Measurements from ENCODE around the gene MRPL28.
"Not testable (repeated sequence)": the region's sequence is repeated elsewhere in the genome, so short reads cannot be mapped to it uniquely, and the experiment has no call there.

Gene MRPL28

DNA sequence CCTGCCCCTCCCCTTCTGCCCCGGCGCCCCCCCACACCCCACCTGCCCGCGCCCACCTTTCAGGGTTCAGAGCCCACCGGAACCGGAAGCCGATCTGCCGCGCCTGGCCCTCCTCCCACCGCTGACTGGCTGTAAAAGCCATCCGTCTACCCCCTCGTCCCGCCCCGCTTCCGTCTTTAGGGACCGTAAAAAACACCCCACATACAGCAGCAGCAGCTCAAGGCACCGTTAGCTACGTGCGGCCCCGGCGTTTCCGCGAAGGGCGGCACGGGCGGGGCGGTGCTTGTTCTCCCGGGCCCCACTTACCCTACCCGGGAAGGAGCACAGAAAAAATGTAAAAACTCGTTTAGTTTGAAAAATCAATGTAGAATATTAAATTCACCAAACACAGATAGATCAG lies at the start of gene MRPL28:
MRPL28 (minus strand) TSS at position 96 of the 400 bp plus-strand sequence. CDS start 320 bp downstream, outside the sequence.
- peak; percentile 95 for DNase-seq (ENCODE audit: low spot score)

DNA sequence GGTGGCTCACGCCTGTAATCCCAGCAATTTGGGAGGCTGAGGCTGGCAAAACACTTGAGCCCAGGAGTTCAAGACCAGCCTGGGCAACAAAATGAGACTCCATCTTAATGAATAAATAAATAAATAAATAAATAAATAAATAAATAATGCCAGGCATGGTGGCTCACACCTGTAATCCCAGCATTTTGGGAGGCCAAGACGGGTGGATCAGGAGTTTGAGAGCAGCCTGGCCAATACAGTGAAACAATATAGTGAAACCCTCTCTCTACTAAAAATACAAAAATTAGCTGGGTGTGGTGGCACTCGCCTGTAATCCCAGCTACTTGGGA lies 44.8 kb upstream of the MRPL28 start:
- DNase-seq (ENCODE audit: low spot score), result not testable (repeated sequence)

DNA sequence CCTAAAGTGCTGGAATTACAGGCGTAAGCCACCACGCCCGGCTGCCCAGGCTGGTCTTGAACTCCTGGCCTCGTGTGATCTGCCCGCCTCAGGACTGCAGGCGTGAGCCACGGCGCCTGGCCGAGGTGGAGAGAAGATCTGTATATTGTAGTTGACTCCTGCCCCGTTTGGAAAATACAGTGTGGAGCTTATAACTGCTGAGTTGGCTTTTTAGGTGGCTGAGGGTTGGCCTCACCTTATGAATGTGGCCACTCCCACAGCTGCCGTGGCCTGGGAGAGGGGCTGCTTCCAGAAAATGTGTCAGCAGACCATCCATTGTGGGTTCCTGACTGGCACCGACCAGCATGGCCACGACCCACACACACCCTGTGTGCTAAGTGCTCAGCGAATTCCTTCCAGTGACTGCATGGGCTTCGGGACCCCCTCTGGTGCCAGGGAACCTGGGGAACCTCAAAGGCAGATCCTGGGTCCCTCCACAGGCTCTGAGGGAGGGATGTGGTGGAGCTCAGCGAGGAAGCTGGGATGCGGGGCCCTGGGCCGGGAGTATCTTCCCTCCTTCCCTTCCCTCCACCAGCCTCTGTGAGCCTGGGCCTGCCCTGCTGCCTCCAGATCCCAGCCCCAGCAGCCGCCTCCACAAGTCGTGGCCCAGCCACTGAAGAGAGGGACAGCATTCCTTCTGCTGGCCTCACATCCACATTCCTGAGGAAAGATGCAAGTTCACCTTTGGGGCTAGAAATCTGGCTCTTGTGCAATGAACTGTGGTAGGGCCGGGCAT lies 44.2 kb upstream of the MRPL28 start:
- DNase-seq (ENCODE audit: low spot score), result no peak

DNA sequence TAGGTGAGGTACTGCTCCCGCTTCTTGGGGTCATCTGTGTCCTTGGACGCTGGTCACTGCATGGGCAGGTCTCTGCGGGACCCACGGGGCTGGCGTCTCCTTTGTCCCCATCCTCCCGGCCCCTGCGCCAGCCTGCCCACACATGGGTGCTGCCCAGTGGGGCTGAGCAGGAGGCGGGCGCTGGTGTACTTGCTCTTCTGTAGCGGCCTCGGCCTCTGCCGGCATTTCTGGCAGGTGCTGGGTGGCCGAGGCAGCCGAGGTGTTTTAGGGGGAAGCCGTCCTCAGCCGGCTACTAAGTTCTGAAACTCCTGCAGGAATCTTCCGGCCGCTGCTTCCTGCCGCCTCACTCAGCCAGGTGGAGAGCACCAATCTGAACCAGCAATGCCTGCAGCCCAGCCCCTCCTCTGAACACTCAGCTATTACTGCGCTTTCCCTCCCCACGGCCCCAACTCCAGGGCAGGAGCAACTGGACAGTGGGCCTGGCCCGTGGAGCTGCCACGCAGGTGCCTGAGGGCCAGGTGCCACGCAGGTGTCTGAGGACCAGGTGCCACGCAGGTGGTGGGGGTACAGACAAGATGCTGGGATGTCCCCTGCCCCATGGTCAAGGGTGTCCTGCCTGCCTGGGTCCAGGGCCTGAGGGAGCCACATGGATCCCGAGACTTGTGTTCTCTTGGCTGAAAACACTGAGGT lies 41.4 kb upstream of the MRPL28 start:
- no peak for DNase-seq (ENCODE audit: low spot score)

DNA sequence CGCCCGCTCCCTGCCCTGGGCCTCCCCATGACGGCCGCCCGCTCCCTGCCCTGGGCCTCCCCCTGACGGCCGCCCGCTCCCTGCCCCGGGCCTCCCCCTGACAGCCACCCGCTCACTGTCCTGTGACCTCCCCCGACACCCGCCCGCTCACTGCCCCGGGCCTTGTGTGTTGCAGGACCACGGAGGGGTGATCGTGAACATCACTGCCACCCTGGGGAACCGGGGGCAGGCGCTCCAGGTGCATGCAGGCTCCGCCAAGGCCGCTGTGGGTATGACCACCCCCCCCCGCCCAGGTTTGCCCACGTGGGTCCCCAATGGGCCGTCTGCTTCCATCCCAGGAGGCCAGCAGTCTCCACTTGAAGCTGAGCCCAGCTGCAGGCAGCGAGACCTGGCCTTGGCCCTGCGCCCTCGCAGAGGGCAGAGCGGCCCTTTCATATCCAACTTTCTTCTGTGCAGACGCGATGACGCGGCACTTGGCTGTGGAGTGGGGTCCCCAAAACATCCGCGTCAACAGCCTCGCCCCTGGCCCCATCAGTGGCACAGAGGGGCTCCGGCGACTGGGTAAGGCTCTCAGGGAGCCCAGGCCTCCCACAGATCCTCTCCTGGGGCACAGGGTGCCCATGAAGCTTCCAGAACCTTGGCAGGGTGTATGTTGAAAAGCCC lies 40.3 kb upstream of the MRPL28 start:
- DNase-seq (ENCODE audit: low spot score), result no peak

DNA sequence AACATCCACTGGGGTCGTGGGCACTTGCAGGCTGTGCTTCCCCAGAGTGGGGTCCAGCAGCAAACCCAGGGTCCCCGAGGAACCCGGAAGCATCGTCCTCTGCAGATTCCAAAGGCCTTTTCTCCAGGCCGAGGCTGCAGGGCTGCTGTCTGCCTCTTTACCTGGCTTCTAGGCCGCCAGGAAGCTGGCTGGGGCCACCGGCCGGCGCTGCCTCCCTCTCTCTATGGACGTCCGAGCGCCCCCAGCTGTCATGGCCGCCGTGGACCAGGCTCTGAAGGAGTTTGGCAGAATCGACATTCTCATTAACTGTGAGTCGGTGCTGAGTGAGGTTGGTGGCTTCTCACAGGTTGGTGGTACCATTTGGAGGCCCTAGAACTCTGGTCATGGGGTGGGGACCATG lies 36.9 kb upstream of the MRPL28 start:
- DNase-seq (ENCODE audit: low spot score), result no peak

DNA sequence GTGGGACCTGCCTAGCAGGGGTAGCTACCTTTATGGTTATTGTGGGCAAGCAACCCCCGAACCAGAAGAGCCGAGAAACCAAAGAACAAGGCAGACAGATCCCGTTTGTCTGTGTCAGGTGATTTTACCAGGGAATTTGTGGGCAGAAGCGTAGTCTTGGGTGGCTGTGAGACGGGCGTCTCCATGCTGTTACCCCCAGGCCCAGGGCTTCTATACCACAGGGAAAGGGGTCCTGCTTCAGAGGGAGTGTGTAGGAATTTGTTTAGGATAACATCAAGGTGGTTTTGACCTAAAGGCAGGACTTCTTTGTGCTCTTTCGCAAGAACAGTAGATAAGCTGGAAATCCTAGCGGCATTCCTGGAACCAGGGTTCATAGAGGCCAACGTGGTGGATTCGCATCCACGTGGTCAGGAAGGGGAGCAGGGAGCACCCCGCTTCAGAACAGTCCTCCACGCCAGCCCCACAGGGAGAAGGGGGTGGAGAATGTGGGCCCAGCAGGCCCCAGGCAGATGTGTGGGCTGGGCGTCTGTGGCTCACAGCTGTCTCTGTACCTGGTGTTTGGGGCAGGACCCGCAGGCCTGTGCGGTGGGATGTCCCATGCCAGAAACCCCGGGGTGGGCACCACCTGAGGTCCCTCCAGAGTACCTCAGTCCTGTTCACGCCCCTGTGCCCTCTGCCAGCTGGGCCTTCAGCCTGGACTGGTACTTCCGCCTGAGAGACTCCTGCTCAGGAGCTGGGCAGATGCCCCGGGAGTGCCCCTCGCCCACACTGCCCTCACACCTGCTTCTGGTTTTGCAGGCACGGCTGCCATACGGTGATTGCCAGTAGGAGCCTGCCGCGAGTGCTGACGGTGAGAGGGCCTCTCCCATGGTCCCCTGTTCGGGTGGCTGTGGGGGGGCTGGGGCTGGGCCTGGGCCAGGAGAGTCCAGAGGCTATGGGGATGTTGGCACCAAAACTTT lies 35.5 kb upstream of the MRPL28 start:
- DNase-seq (ENCODE audit: low spot score), result no peak

DNA sequence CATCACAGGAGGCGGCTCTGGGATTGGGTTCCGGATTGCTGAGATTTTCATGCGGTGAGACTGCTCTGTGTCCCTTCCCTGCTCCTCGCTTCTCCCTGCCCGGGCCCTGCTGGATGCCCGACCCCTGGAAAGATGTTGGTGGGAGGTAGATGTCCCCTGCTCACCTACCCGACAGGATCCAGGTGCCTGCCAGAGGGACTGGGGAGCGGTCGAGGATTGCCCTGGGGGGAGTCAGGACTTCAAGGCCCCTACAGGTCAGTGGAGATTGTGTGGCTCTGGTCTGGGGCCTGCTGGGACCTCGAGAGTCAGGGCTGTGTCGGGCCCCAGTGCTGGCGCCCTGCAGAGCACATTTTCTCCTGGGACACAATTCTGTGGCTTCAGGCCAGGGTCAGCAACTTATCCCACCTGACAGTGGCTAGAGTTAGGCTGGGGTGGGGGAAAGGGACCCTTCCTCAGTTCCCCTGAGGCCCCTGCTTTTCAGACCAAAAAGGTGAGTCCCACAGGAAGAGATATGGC lies 34.7 kb upstream of the MRPL28 start:
- DNase-seq (ENCODE audit: low spot score), result no peak

DNA sequence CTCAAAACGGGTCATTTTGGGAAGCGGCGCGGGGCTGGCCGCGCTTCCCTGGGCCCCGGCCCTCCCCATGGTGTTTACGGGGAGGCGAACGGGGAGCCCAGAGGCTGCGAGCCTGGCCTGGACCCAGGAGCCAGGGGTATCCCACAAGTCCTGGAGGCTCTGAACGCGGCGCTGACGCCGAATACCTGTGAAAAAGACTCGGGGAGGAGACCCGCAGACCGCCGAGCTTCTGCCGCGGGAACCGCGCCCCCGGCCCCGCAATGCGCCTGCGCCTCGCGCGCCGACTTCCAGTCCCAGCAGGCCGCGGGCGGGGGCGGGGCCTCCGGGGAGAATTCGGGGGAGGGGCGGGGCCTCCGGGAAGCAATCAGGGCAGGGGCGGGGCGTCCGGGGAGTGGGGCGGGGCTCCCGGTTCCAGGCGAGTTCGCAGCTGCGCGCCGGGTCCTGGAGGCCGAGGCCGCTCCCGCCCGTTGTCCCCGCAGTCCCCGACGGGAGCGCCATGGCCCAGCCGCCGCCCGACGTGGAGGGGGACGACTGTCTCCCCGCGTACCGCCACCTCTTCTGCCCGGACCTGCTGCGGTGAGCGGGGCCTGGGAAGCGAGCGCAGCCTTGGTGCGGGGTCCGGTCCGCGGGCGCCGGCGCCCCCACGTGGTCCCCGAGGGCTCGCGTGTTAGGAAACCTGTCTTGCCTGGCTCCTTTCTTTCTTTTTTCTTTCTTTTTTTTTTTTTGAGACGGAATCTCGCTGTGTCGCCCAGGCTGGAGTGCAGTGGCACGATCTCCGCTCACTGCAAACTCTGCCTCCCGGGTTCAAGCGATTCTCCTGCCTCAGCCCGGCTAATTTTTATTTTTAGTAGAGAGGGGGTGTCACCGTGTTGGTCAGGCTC lies 31.4 kb upstream of the MRPL28 start, which contains the start of gene DECR2:
DECR2 (plus strand) TSS at position 418 of the 881 bp plus-strand sequence; CDS start at position 497, 79 bp downstream.
- DNase-seq (ENCODE audit: low spot score), result peak; percentile 94

DNA sequence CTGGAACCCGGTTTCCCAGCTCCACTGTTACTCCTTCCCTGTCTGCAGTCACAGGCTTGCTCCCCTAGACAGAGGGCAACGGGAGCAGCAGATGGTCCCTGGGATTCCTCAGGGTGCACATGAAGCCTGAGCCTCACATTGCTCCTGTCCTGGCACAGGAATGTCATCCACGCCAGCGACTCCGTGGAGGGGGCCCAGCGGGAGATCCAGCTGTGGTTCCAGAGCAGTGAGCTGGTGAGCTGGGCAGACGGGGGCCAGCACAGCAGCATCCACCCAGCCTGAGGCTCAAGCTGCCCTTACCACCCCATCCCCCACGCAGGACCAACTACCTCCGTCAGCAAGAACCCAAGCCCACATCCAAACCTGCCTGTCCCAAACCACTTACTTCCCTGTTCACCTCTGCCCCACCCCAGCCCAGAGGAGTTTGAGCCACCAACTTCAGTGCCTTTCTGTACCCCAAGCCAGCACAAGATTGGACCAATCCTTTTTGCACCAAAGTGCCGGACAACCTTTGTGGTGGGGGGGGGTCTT lies 29.8 kb upstream of the MRPL28 start:
- peak; percentile 27 for DNase-seq (ENCODE audit: low spot score)

DNA sequence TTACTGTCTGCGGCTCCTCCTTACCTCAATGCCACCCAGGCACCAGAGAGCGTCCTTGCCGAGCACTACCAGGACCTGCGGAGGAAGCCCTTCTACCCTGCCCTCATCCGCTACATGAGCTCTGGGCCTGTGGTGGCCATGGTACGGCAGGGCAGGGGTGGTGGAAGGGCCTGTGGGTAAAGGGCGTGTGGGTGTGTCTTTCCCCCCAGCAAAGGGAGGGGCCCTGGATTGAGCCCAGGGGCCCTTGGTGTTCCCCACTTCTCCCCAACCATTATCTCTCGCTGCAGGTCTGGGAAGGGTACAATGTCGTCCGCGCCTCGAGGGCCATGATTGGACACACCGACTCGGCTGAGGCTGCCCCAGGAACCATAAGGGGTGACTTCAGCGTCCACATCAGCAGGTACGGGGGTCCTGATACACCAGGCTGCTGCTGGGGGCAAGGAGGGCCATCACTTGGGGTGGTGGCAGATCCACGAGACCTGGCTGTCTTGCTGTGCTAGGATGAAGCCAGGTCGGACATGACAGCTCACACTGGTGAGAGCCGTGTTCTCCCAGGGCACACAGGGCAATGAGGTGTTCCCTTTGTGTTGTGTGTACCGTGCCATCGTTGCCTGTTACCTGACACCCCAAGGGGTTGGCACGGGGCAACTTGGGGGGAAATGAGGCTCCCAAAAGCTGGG lies 29.1 kb upstream of the MRPL28 start:
- peak; percentile 75 for DNase-seq (ENCODE audit: low spot score)

DNA sequence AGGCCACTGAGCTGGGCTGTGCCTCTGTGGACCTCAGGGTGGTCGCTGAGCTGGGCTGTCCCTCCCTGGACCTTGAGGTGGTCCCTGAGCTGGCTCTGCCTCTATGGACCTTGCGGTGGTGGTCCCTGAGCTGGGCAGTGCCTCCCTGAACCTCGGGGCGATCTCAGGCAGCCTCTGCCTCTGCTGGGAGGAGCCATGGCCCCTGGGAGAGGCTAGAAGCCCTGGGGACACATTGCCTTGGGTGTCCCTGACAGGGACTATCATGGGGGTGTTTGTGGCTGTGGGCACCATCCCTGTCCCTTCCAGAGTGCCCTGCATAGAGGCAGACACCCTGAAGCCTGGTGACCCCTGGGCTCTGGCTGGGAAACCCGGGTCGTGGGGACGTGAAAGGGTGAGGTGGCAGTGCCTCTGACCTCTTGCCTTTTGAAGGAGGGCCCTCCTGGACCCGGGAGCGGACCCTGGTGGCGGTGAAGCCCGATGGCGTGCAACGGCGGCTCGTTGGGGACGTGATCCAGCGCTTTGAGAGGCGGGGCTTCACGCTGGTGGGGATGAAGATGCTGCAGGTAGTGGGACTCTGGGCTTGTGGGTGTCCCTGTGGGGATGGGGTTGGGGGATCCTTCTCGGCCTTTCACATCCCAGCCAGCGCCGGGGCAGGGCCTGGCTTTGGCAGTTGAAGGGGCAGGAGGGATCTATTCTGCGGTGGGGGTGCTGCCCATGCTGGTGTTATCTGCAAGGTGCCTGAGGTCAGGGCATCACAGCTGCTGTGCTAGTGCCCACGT lies 28.4 kb upstream of the MRPL28 start:
- DNase-seq (ENCODE audit: low spot score), result no peak

DNA sequence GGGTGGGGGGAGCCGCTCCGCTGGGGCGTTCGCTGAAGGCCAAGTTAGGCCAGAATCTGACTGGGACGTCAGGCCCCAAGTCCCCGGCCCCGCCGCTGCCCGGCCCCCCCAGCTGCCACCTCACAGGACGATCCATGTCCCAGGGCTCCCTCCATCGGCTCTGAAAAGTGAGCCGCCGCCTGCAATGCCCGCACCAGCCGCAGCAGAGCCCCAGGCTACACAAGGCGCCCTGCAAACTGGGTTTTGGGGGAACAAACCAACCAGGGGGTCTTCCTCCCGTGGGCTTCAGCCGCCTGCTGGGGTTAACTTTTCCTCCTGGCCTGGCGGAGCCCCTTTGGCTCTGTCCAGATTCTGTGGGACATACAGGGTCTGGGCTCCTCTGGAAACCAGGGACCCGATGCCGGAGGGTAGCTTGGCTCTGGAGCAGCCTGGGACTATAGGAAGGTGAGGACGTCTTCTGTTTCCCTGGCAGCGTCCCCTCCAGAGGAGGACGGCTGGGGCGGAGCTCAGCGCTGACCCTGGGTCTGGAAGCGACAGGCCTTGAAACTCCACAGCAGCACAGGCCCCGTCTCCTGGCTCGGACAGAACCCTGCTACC lies 27.5 kb upstream of the MRPL28 start:
- peak; percentile 71 for DNase-seq (ENCODE audit: low spot score)

DNA sequence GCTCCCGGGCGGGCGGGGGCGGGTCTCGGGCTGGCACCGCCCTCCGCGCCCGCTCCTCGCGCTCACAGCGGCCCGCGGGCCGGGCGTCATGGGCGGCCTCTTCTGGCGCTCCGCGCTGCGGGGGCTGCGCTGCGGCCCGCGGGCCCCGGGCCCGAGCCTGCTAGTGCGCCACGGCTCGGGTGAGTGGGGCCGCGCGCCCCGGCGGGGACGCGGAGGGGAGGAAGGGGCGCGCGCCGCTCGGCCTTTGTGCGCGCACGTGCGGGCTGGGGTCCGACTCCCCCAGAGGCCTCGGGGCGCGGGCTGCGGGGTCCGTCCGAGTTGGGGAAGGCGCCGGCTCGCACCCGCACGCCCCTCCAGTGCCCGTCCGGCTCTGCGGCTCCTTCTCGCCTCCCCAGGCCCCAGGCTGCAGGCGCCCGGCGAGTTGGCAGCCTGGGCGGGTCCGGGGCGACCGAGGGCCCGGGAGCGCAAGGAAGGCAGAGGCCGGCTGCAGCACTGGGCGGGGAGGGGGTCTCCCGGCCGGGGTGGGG lies 26.9 kb upstream of the MRPL28 start, which contains the start of gene NME4:
NME4 (plus strand) TSS at position 65 of the 527 bp plus-strand sequence; CDS start at position 89, 24 bp downstream.
- peak; percentile 13 for DNase-seq (ENCODE audit: low spot score)

DNA sequence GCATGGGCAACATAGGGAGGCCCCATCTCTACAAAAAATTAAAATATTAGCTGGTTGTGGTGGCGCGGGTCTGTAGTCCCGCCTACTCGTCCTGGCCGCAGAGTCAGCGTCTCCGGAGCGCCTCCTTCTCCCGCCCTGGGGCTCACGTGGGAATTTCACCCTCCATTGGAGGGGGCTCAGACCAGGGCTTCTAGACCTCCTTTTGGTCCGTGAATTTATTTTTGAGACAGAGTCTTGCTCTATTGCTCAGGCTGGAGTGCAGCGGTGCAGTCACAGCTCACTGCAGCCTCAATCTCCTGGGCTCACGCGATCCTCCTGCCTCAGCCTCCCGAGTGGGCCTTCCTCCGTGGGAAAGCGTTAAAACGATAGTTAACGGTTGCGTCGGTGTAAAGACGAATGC lies 26.3 kb upstream of the MRPL28 start:
- DNase-seq (ENCODE audit: low spot score), result peak; percentile 34

DNA sequence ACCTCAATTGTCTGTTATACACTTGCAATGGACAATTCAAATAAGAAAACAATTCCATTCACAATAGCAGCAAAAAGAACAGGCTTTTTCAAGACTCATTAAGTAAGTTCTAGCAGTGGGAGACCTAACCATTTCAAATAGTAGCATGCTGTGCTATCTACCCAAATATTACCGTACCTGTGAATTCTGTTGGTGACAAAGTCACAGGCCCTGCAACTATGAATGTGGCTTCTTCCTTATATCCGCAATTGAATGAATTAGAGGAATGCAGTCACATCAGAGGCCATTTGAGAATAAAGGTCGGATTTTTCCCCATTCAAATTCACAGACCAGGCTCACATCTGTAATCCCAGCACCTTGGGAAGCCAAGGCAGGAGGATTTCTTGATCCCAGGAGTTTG lies 25.9 kb upstream of the MRPL28 start:
- peak; percentile 7 for DNase-seq (ENCODE audit: low spot score)

DNA sequence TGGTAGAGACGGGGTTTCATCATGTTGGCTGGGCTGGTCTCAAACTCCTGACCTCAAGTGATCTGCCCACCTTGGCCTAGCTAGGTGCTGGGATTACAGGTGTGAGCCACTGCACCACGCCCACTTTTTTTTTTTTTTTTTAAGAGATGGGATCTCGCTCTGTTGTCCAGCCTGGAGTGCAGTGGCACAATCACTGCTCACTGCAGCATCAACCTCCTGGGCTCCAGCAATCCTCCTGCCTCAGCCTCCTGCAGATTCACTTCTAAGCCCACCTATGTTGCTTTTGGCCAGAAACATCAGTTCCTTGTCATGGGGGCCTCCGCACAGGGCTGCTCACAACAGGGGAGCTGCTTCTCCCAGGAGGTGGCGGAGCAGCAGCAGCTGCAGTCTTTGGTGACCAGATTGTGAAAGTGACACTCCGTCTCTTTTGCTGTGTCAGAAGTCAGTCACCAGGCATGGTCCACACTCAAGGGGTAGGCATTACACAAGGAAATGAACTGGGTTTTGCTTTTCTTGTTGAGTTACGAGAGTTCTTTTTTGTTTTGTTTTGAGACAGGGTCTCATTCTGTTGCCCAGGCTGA lies 22.2 kb upstream of the MRPL28 start:
- peak; percentile 19 for DNase-seq (ENCODE audit: low spot score)

DNA sequence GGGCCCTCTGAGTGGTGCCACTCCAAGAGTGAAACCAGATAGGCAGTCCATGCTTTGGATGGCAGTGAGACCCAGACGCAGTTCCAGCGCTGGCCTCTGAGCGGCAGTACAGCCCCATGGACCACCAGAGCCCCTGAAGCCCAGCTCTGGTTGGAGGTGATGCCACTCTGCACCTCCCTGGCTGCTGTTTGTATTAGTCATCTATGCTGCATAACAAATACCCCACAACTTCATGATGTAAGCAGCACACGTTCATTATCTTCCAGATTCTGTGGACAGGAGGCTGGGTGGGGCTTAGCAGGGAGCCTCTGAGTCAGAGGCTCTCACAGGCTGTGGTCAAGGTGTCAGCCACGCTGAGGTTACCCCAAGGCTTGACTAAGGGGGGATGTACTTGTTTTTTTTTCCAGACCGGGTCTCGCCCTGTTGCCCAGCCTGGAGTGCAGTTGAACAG lies 21.6 kb upstream of the MRPL28 start:
- DNase-seq (ENCODE audit: low spot score), result peak; percentile 71
